GM04504 (cell line): Measurements from ENCODE around the gene BICRAL.
"Not testable (repeated sequence)": the region's sequence is repeated elsewhere in the genome, so short reads cannot be mapped to it uniquely, and the experiment has no call there.

Experiments
- DNase-seq: peaks from one replicate; pipeline ENCODE4 v3.0.0-alpha.2; 2012; ENCODE audit warnings: low read depth

Gene BICRAL

DNA sequence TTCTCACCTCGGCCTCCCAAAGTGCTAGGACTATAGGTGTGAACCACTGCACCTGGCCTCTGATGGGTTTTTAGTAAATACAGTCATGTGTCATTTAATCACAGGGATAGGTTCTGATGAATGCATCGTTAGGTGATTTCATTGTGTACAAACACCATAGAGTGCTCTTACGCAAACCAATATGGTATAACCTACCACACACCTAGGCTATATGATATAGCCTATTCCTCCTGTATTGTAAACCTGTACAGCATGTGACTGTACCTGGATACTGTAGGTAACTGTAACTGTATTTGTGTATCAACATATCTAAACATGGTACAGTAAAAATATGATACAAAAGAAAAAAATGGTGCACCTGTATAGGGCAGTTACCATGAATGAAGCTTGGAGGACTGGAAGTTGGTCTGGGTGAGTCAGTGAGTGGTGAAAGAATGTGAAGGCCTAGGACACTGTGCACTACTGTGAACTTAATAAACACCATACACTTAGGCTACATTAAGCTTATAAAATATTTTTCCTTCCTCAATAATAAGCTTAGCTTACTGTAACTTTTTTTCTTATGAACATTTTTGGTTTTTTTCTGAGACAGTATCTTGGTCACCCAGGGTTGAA, 10.0 kb downstream of the BICRAL start:
- DNase-seq = no peak

DNA sequence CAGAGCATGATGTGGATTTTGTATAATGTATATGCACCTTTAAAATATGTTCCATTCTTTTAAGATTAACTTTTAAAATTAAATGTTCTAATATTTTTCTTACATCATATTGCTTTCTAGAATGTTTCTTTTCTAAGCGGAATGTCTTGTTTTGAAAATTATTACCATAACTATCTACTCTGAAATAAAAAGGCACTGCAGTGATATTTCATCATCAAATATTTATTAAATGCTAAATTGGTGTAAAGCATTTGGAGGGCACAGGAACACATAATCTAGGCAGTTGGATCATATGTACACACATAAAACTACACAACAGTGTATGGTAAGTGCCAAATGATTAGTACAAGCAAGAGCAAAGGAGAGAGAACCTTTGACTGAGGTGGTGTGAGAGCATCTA, 13.8 kb downstream of the BICRAL start:
- no peak for DNase-seq

DNA sequence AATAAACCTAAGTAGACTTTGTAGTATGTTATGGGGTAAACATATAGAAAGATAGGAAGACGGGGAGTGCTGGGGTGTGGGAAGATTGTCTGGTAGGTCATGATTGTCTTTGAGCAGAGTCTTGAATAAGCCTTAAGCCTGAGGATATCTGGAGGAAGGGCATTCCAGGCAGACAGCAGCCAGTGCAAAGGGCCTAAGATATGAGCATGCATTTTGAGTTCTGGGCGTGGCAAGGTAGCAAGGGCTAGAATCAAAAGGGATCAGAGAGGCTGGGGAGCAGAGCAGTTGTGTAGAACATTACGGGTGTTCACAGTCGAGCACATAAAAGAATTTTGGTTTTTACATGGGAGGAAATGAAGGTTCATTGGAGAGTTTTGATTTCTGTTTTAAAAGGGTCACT, 14.3 kb downstream of the BICRAL start:
- DNase-seq = no peak

DNA sequence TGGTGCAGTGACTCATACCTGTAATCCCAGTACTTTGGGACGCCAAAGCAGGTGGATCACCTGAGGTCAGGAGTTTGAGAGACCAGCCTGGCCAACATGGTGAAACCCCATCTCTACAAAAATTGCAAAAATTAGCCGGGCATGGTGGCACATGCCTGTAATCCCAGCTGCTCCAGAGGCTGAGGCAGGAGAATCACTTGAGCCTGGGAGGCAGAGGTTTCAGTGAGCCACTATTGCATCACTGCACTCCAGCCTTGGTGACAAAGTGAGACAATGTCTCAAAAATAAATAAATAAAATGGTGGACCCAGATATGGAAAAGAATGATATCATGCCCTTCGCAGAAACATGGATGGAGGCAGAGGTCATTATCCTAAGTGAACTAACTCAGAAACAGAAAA, 15.8 kb downstream of the BICRAL start:
- not testable (repeated sequence) for DNase-seq

DNA sequence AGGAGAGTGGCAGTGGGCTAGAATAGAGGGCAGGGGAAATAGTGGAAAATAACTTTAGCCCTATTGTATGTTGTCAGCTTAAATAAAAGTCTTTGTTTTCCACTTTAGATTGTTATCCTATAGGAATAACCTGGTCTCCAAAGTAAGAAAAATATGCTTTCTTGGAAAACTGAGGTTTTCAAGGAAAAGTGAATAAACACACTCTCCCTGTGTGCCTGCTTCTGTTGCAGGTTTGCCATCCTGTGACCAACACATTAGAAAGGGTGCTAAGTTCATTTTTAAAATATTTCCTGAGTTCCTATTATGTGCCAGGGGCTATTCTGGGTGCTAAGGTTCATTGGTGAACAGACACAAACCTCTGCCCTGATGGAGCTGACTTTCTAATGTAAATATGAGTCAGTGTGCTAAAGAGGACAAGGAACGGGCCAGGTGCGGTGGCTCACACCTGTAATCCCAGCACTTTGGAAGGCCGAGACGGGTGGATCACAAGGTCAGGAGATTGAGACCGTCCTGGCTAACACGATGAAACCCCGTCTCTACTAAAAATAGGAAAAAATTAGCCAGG, 23.5 kb downstream of the BICRAL start:
- DNase-seq = no peak

DNA sequence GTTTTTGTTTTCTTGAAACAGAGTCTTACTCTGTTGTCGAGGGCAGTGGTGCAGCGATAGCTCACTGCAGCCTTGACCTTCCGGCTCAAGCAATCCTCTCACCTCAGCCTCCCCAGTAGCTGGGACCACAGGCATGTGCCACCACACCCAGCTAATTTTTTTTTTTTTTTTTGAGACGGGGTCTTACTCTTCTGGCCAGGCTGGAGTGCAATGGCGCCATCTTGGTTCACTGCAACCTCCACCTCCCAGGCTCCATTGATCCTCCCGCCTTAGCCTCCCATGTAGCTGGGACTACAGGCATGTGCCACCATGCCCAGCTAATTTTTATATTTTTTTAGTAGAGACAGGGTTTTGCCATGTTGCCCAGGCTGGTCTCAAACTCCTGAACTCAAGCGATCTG, 24.5 kb downstream of the BICRAL start:
- DNase-seq = not testable (repeated sequence)

DNA sequence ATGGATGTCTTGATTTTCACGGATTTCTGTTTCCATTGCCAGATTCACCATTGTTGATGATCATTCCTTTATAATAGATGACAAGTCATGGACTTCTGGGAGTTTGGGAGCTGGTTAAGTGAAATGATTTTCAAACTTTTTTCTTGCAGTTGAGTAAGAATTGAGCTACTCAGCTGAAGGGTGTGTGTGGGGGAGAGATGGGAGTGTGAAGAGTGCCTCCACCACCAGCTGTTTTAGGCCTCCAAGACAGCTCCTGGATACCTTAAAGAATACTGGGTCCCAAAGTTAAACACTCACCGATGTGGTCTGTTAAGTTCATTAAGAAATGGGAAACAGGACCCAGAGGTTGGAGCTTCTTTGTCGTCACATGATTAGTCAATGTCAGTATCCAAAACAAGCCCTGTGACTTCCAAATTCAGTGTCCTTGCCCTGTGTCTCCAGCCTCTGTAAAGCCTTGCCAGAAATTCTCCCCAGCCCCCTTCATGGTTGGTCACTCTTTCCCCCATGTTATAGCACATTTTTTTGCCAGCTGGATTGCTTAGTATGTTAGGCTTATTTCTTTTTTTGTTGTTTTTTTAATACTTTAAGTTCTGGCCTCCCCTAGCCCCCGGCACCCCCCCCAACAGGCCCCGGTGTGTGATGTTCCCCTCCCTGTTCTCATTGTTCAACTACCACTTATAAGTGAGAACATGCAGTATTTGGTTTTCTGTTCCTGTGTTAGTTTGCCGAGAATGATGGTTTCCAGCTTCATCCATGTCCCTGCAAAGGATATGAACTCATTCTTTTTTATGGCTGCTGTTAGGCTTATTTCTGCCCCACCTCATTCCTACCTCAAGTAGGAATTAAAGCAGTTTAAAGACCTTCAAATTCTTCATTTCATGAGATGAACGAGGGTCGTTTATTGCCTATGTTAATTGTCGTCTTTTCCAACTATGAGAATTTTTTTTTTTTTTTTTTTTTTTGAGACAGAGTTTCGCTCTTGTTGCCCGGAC, 26.9 kb downstream of the BICRAL start:
- DNase-seq = no peak

DNA sequence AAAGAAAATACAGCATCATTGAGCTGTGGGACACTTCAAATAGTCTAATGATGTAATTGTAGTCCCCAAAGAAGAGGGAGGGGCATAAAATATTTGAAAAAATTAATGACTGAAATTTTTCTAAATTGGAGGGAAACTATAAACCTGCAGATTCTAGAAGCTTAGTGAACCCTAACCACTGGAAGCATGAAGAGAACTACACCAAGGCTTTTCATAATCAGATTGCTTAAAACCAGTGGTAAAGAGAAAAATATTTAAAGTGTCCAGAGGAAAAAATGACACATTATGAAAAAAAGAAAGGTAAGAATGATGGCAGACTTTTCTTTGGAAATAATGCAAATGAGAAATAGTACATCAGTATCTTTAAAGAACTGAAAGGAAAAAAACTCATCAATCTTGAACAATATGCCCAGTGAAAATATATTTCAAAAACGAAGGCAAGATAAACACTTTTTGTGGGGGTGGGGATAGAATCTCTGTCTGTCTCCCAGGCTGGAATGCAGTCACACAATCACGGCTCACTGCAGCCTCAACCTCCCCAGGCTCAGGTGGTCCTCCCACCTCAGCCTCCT, 31.3 kb downstream of the BICRAL start:
- DNase-seq = no peak

DNA sequence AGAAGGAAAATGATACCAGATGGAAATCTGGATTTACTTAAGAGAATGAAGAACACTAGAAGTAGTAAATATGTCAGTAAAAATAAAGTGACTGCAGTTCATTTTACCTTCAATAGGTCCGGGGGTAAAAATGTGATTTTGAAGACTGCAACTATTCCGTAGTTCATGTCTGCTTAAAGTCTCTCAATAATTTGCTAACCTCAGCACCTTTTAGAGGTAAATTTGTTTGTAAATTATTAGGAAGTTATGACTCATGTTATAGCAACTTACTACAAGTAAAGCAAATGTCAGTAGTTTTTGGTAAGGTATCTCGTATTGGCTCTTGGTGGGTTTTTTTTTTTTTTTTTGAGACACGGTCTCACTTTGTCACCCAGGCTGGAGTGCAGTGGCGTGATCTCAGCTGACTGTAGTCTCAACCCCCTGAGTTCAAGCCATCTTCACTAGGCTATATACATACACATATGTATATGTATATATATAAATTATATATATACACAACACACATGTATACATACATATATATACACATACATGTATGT, 32.1 kb downstream of the BICRAL start:
- no peak for DNase-seq

DNA sequence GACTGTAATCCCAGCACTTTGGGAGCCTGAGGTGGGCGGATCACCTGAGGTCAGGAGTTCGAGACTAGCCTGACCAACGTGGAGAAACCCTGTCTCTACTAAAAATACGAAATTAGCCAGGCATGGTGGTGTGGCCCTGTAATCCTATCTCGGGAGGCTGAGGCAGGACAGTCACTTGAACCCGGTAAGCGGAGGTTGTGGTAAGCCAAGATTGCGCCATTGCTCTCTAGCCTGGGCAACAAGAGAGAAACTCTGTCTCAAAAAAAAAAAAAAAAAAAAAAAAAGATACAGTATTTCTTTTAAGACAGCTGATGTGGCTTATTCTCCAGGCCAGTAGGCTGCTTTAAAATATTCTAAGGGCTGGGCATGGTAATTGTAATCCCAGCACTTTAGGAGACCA, 33.9 kb downstream of the BICRAL start:
- DNase-seq = not testable (repeated sequence)

DNA sequence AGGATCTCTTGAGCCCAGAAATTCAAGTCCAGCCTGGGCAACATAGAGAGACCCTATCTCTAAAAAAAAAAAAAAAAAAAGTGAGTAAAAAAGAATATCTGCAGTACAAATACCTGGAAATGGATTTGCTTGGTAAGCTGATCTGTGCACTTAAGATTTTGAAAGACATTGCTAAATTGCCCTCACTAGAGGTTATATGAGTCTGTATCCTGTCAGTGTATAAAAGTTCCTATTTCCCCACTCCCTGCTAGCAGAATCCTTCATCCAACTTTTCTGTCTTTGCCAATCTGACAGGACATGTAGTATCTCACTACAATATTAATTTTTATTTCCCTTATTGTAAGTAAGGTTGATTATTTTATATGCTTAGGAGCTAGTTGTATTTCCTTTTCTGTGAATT, 36.1 kb downstream of the BICRAL start:
- DNase-seq = no peak

DNA sequence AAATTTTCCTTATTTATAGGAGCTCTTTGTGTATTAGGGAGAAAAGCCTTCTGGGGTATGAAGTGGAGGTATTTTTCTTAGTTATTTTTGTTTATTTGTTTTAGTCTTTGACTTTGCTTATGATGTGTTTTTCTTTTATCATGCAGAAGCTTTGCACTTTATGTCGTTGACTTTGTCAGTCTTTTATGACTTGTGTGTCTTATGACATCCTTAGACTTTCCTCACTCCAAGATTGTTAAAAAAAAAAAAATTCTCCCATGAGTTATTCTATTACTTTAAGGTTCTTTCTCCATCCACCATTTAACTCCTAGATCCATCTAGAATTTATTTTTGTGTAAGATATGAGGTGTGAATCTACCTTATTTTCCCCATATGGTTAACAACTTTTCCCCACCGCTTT, 36.6 kb downstream of the BICRAL start:
- no peak for DNase-seq

DNA sequence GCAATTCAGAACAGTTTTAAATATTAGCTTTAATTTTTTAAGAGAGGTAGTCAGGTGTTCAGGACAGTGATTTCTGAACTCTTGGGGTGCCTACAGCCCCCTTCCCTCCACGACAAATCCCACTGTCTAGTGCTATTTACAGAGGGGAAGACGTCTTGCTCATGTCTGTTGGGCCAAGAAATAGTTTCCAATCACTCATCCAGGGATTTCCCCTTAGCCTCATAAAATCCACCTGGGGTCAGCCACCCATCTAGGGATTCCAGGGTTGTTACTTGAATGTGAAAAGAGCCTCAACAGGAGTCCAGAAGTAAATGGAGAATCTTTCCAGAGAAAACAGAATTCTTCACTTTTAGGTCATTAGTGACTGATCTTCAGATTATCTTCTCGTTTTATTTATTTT, 37.0 kb downstream of the BICRAL start:
- DNase-seq = no peak

DNA sequence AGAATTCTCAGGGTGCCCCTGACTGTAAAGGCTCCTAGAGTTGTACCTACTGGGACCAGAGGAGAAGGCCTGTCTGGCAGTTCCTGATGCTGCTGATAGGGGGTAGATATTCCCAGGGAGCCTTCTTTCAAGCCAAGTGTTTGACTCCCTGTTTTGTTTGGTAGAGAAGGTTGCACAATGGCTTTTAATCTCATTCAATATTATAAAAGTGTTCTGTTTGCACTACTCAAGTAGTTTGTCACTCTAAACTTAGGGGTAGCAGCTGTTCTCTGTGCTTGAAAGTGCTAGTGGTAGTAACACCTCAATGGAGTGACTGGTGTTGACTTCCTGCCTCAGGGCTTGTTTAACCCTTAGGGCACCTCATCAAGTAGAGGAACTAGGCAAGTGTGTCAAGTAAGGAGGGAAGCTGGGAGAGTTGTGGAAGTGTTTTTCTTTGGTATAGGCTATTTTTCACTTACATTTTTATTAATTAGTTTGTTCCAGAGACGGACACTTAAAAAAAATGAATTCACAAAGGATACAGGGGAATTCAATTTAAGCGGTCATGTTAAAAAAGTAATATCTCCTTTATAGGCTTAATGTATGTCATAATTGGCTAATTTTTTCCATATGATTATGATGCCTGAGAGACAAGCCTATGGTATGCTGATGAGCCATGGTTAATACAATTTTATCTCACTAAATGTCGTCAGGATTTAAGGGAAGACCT, 38.1 kb downstream of the BICRAL start:
- DNase-seq = no peak

DNA sequence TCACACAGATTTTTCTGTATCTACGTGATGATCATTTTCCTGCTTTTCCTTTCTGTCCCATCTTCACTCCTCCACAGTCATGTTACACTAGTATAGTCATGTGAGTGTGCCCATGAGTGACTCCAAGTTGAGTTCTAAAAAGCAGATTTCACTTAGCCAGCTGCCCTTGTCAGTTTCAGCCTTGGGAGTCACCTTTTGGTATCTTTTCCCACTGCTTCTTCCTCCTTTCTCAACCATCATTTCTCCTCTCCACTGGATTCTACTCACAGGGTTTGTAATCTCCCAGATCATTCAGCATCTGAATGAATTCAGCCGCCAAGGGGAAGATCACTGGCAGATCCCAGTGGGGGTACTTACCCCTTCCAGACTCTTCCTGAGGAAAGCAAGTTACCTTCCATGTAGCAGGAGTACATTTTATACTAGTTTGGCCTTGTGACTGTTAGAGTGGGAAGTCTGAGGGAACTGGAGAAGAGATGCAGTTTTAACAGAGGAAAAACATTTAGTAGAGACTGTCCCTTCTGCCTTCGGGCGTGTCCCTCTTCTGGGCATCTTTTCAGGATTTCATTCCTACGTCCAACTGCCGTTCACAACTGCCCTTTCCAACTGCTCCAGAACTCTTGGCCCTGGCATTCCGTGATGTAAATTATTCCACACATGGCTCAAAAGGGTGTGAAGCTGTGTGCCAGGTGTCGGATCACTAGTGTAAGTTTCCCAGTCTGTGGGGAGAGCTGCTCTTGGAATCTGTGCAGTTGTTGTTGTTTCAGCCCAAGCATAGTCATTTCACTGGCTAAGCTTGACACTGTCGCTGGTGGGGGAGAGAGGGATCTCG, 38.9 kb downstream of the BICRAL start:
- DNase-seq = no peak

DNA sequence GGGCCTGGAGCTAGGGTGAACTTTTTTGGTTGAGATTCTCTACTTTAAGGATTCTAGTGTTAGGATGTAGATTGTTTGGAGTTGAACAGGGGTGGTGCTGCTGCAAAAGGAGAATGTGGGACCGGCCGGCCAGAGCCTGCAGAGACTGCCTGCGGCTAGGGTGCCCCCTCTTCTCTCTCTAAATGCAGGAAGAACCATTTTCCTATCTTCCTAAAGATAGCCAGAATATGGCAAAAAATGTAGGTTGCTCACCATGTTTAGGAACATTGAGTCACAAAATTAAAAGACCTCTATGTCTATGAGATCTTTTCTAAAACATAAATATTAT, 39.5 kb downstream of the BICRAL start:
- DNase-seq = no peak

DNA sequence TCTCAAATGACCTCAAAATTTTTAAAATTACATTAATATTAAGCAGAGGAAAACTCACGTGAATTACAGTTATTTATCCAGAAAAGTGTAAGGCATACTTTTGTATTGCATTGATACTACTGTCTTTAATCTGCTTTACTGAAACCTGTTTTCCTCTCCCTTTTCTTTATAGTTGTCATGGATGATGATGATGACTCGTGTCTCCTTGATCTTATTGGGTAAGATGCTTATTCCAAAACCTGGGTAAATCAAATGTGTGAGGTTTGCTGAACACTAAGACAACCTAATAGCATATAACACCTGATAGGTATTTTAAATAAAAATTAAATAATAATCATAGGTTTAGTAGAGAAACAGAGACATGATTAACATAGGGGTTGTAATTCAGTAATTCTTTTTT, 40.0 kb downstream of the BICRAL start:
- no peak for DNase-seq

DNA sequence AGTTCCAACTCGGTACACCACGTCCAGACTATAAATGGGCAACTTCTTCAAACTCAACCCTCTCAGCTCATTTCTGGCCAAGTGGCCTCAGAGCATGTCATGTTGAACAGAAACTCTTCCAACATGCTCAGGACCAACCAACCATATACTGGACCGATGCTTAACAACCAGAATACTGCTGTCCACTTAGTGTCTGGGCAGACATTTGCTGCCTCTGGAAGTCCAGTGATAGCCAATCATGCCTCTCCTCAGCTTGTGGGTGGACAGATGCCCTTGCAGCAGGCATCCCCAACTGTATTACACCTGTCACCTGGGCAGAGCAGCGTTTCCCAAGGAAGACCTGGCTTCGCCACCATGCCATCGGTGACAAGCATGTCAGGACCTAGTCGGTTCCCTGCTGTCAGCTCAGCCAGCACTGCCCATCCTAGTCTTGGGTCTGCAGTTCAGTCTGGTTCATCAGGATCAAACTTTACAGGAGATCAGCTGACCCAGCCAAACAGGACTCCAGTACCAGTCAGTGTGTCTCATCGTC, 47.8 kb downstream of the BICRAL start:
- no peak for DNase-seq

DNA sequence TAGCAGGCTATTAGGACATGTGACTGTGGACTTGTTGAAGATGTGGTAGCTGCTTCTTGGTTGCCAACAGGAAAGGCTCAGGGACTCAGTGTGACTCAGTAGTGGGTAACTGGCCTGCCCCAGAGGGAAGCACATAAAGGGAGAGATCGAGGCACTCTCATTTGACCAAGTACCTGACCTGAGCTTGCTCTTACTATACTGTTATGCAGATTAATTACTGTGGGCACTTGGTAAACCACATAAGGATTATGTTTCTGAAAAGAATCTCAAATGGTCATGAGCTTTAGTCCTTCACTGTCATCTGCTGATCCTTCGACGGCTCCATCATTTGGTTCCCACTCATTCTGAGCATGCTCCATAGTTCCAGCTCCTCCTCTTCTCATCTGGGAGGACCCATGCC, 49.4 kb downstream of the BICRAL start:
- DNase-seq = no peak

DNA sequence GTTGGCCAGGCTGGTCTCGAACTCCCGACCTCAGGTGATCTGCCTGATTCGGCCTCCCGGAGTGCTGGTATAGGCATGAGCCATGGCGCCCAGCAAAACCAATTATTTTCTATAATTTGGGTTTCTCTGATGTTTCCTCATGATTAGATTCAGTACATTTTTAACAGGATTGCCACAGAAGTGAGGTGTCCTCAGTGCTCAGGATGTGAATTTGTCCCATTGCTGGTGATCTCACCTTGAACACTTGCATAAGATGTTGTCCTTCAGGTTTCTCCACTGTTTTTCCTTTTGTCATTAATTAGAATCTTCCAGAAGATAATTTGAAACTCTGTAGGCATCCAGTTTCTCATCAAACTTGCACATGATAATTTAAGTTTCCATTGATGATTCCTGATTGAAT, 52.2 kb downstream of the BICRAL start:
- no peak for DNase-seq
